DOHH2 (cell line): ENCODE results near the gene TGM2.

Experiments
- EZH2phosphoT487 ChIP-seq: fragments of 200-600 bp; sonication (generic); IDR thresholded peaks from 2 replicates; pipeline ENCODE4 v1.6.1; 2017; ENCODE audit warnings: borderline replicate concordance, mild to moderate bottlenecking, antibody characterized with exemption, low read length, moderate library complexity, mixed read lengths
- TF ChIP-seq, protein P1 (sequence below): fragments of 200-600 bp; sonication (generic); IDR thresholded peaks from one replicate; pipeline ENCODE4 v1.5.1; 2014; ENCODE audit warnings: antibody characterized with exemption, mild to moderate bottlenecking, low read depth, low read length; ENCODE audit not compliant: poor library complexity, severe bottlenecking

DNA sequence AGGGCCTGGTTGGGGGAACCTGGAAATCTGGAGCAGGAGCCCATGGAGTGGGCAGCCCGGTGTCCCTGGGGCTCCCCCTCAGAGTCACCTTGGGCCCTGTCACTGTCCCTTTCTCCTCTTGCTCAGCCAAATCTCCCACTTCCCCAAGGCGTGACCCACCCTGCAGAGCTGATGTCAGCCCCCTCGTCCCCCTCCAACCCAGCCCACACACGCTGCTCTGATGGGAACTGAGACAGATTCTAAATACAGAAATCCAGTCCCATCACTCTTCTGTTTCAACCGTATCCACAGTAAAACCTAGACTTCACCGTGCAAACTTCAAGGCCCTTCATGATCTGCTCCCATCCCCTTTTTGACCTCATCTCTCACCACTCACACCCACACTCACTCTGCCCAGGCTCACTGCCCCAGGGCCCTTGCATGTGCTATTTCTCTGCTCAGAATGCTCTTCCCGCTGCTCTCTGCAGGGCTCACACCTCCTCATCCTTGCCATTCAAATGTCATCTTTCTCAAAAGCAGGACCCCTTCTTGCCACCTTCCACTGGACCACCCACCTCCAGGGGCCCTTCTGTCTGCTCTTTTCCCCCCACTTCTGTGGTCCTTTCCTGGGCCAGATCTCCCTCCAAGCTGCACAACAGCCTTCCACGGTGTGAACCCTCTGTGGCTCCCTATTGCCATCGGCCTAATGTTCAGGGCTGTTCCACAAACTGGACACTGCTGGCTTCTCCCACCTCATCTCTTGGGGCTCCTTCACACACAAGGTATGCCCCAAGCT is 16.6 kb downstream of the TGM2 start:
- TF ChIP-seq, protein P1, sequence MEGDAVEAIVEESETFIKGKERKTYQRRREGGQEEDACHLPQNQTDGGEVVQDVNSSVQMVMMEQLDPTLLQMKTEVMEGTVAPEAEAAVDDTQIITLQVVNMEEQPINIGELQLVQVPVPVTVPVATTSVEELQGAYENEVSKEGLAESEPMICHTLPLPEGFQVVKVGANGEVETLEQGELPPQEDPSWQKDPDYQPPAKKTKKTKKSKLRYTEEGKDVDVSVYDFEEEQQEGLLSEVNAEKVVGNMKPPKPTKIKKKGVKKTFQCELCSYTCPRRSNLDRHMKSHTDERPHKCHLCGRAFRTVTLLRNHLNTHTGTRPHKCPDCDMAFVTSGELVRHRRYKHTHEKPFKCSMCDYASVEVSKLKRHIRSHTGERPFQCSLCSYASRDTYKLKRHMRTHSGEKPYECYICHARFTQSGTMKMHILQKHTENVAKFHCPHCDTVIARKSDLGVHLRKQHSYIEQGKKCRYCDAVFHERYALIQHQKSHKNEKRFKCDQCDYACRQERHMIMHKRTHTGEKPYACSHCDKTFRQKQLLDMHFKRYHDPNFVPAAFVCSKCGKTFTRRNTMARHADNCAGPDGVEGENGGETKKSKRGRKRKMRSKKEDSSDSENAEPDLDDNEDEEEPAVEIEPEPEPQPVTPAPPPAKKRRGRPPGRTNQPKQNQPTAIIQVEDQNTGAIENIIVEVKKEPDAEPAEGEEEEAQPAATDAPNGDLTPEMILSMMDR, result no peak
- TF ChIP-seq EZH2phosphoT487, result no peak
